GM12875 (cell line): ENCODE results near the gene USP20.
A peak's percentile ranks its signal among the peaks of the same experiment; 100 is the strongest.
"Not testable (repeated sequence)": the region's sequence is repeated elsewhere in the genome, so short reads cannot be mapped to it uniquely, and the experiment has no call there.

Source experiments
- H3K4me3 ChIP-seq: one replicate; pipeline ENCODE4 v1.5.1; 2011; ENCODE audit warnings: low read depth, low read length, control low read depth
- CTCF ChIP-seq: IDR thresholded peaks from 2 replicates; pipeline ENCODE4 v1.5.1; 2011; ENCODE audit warnings: low read depth, mild to moderate bottlenecking, control low read depth, inconsistent platforms, low read length, moderate library complexity, borderline replicate concordance; ENCODE audit not compliant: insufficient read depth

Gene USP20

GRCh38 chr9:129835128-129835859, at the start of gene USP20, which contains the start of gene C9orf78:
Gene USP20 (plus strand): TSS chr9:129835458. CDS start chr9:129852556, 17,098 bp downstream.
Gene C9orf78 (minus strand): TSS chr9:129835275. CDS start chr9:129835221, 54 bp downstream.
- TF ChIP-seq CTCF: no peak
- peak within 1 kb of the TSS; percentile 99 for H3K4me3 ChIP-seq

- no peak overlapping the region for H3K4me3 ChIP-seq
- no peak for TF ChIP-seq CTCF
These were observed 49.4 kb upstream of the USP20 start for GRCh38 chr9:129785866-129786265.

GRCh38 chr9:129786481-129786880, 48.8 kb upstream of the USP20 start:
- no peak overlapping the region for H3K4me3 ChIP-seq
- TF ChIP-seq CTCF: no peak

GRCh38 chr9:129794549-129794948, 40.7 kb upstream of the USP20 start:
- TF ChIP-seq CTCF: no peak
- no peak overlapping the region for H3K4me3 ChIP-seq

- not testable (repeated sequence) for H3K4me3 ChIP-seq
These were observed 39.2 kb upstream of the USP20 start for GRCh38 chr9:129796029-129796428.

GRCh38 chr9:129798973-129799372, 36.3 kb upstream of the USP20 start:
- H3K4me3 ChIP-seq: no peak overlapping the region
- TF ChIP-seq CTCF: no peak

- TF ChIP-seq CTCF: no peak
- no peak overlapping the region for H3K4me3 ChIP-seq
These were observed 33.8 kb upstream of the USP20 start for GRCh38 chr9:129801504-129801903.
